Activated CD8-positive, alpha-beta T cell treated with anti-CD3 and anti-CD28 coated beads for 36 hours (primary cell): ENCODE results near the gene RFWD3. TPM values are rescaled to one million over a fixed set of nuclear protein-coding genes. Genes with fewer than 3 reads are reported as not detected.

ENCODE experiments used
- ATAC-seq: fragments of 200-7000 bp; cut with Tn5 transposase; one replicate; pipeline ENCODE4 v1.10.0; 2021; ENCODE audit warnings: mild to moderate bottlenecking, moderate library complexity
- CTCF ChIA-PET: fragments of 350-600 bp; sonication (Branson Sonifier 250); formaldehyde crosslinking; loops from one replicate; lab custom pipeline; 2021; ENCODE audit warnings: antibody characterized with exemption; lab: Charles Lee
- POLR2A ChIA-PET: fragments of 350-600 bp; sonication (Branson Sonifier 250); formaldehyde crosslinking; loops from one replicate; lab custom pipeline; 2021; ENCODE audit warnings: antibody characterized with exemption; lab: Charles Lee
- DNase-seq: peaks from one replicate; pipeline ENCODE4 v3.0.0-alpha.2; 2020
- H3K27ac Mint-ChIP-seq: one replicate; pipeline ENCODE4 v1.8.0; 2021; ENCODE audit warnings: mild to moderate bottlenecking, mixed read lengths
- H3K27me3 Mint-ChIP-seq: one replicate; pipeline ENCODE4 v1.8.0; 2021; ENCODE audit warnings: mixed read lengths
- H3K36me3 Mint-ChIP-seq: one replicate; pipeline ENCODE4 v1.8.0; 2021; ENCODE audit warnings: low read depth, mixed read lengths
- H3K4me1 Mint-ChIP-seq: one replicate; pipeline ENCODE4 v1.8.0; 2021; ENCODE audit warnings: low read depth, mixed read lengths
- H3K4me3 Mint-ChIP-seq: one replicate; pipeline ENCODE4 v1.8.0; 2021; ENCODE audit warnings: mild to moderate bottlenecking, moderate library complexity, mixed read lengths
- H3K9me3 Mint-ChIP-seq: one replicate; pipeline ENCODE4 v1.8.0; 2021; ENCODE audit warnings: mixed read lengths
- intact Hi-C: fragments of 100-400 bp; cut with micrococcal nuclease; formaldehyde crosslinking; loops from one replicate; pipeline ENCODE4 v1.10.0; 2022
- total RNA-seq, 2 experiments: library from RNA; stranded (reverse); gene quantifications; one replicate each; pipeline ENCODE4 v1.2.3, GENCODE V29; 2021
- TF ChIP-seq, protein P1 (sequence below): fragments of 200-600 bp; IDR thresholded peaks from one replicate; pipeline ENCODE4 v1.8.0; 2022; ENCODE audit warnings: antibody characterized with exemption, mild to moderate bottlenecking

RFWD3 gene
- total RNA-seq, 2 experiments from 2014 or later, result 96.5 to 99.8 TPM

- Mint-ChIP-seq H3K4me3 (no peak overlapping the region), H3K27ac (no peak overlapping the region), H3K36me3 (peaks cover 58% of the 10 kb centered on the region), H3K4me1 (peaks cover 9% of the 10 kb centered on the region), H3K27me3 (no peaks in the 10 kb centered on the region), H3K9me3 (no peaks in the 10 kb centered on the region)
- TF ChIP-seq, protein P1, sequence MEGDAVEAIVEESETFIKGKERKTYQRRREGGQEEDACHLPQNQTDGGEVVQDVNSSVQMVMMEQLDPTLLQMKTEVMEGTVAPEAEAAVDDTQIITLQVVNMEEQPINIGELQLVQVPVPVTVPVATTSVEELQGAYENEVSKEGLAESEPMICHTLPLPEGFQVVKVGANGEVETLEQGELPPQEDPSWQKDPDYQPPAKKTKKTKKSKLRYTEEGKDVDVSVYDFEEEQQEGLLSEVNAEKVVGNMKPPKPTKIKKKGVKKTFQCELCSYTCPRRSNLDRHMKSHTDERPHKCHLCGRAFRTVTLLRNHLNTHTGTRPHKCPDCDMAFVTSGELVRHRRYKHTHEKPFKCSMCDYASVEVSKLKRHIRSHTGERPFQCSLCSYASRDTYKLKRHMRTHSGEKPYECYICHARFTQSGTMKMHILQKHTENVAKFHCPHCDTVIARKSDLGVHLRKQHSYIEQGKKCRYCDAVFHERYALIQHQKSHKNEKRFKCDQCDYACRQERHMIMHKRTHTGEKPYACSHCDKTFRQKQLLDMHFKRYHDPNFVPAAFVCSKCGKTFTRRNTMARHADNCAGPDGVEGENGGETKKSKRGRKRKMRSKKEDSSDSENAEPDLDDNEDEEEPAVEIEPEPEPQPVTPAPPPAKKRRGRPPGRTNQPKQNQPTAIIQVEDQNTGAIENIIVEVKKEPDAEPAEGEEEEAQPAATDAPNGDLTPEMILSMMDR, result no peak
- ATAC-seq, result no peak
- DNase-seq, result no peak
- intact Hi-C loops, result no loop called here
- CTCF ChIA-PET, result interaction anchor here (1.2 kb wide), 1 partner anchor 19 kb away, joined by 3 read pairs; no protein-coding TSS in a partner anchor
- POLR2A ChIA-PET, result interaction anchor here (0.5 to 3.4 kb wide), 3 partner anchors 9 to 36 kb away, joined by 3 to 19 read pairs (median 5); partner anchors contain the start of genes MLKL and RFWD3
Observed at GRCh38 chr16:74691093-74691855, 24.6 kb upstream of the RFWD3 start.

GRCh38 chr16:74682556-74682955 lies 15.9 kb upstream of the RFWD3 start:
- TF ChIP-seq, protein P1, result no peak
- ChIA-PET POLR2A (no interaction called here), CTCF (no interaction called here)
- no peaks in the 10 kb centered on the region for H3K27me3 Mint-ChIP-seq
- peaks cover 2% of the 10 kb centered on the region for H3K4me1 Mint-ChIP-seq
- no peak overlapping the region for H3K4me3 Mint-ChIP-seq
- peaks cover 24% of the 10 kb centered on the region for H3K36me3 Mint-ChIP-seq
- no peak for ATAC-seq
- H3K9me3 Mint-ChIP-seq, result no peaks in the 10 kb centered on the region
- DNase-seq, result no peak
- no peak overlapping the region for H3K27ac Mint-ChIP-seq
- intact Hi-C loops, result no loop called here

DNA sequence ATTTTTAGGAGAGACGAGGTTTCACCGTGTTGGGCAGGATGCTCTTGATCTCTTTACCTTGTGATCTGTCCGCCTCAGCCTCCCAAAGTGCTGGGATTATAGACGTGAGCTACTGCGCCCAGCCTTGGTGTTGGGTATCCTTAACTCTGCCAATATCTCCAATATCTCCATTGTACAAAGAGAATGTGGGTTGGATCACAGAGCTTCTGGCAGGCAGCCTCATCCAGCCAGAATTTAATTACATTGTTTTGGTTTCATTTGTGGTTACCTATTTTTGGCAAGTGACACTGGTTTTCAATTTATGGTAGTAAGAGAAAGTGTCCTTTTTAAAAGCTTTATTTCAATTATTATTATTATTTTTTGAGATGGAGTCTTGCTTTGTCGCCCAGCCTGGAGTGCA lies 14.0 kb upstream of the RFWD3 start:
- Mint-ChIP-seq H3K36me3 (peaks cover 25% of the 10 kb centered on the region), H3K9me3 (no peaks in the 10 kb centered on the region), H3K4me3 (no peak overlapping the region), H3K27ac (no peak overlapping the region), H3K27me3 (no peaks in the 10 kb centered on the region), H3K4me1 (peaks cover 2% of the 10 kb centered on the region)
- POLR2A ChIA-PET, result interaction anchor here (1.2 to 2.9 kb wide), 3 partner anchors 14 to 23 kb away, joined by 3 to 24 read pairs (median 5); partner anchors contain the start of genes MLKL and RFWD3
- DNase-seq (no peak), ATAC-seq (no peak)
- intact Hi-C loops, result no loop called here
- TF ChIP-seq, protein P1, result no peak
- CTCF ChIA-PET, result interaction anchor here (1.2 kb wide), 1 partner anchor 83 kb away, joined by 3 read pairs; no protein-coding TSS in a partner anchor

DNA sequence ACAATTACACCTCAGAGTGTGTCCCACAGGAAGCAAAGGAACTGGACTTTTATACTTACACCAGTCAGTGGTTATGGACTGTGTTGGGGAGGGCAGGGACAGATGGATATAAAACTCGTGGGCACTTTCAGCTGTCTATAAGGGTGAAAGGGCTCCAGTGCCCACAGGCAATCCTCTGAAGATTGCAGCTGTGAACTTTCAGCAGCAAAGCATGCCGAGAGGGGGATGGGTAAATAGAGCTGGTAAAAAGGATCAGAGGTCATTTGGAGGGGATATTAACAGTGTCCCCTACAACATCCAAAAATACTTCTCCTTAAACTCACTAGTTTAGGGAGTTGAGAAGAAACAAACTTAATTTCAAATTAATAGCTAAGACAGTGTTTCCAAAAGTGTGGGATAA lies 13.3 kb upstream of the RFWD3 start:
- TF ChIP-seq, protein P1, result no peak
- POLR2A ChIA-PET, result interaction anchor here (1.2 to 2.9 kb wide), 3 partner anchors 13 to 22 kb away, joined by 3 to 24 read pairs (median 5); partner anchors contain the start of genes MLKL and RFWD3
- Mint-ChIP-seq H3K4me1 (peaks cover 2% of the 10 kb centered on the region), H3K27me3 (no peaks in the 10 kb centered on the region), H3K27ac (no peak overlapping the region), H3K36me3 (peaks cover 23% of the 10 kb centered on the region), H3K4me3 (no peak overlapping the region), H3K9me3 (no peaks in the 10 kb centered on the region)
- intact Hi-C loops, result no loop called here
- ATAC-seq (no peak), DNase-seq (no peak)
- CTCF ChIA-PET, result interaction anchor here (1.2 kb wide), 1 partner anchor 84 kb away, joined by 3 read pairs; no protein-coding TSS in a partner anchor

DNA sequence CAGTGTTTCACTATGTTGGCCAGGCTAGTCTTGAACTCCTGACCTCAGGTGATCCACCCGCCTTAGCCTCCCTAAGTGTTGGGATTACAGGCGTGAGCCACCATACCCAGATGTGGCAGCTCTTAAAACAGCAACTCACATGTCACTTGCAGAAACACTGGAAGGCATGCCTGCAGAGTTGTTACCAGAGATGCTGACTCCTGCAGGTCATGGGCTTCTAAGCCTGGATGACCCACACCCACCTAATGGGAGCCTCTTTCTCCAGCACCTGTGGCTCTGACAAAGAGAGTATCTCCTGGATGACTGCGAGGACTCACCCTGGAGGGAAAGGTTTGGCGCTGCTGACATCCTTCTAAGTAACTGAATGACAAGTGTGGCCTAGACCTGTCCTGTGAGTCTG lies 11.2 kb upstream of the RFWD3 start:
- TF ChIP-seq, protein P1, result no peak
- ATAC-seq, result no peak
- POLR2A ChIA-PET, result interaction anchor here (1.1 kb wide), 1 partner anchor 11 kb away, joined by 3 read pairs; the partner anchor contains the start of gene RFWD3
- DNase-seq, result no peak
- intact Hi-C loops, result no loop called here
- Mint-ChIP-seq H3K27ac (no peak overlapping the region), H3K4me3 (no peak overlapping the region), H3K36me3 (peaks cover 21% of the 10 kb centered on the region), H3K9me3 (no peaks in the 10 kb centered on the region), H3K4me1 (no peaks in the 10 kb centered on the region), H3K27me3 (no peaks in the 10 kb centered on the region)
- CTCF ChIA-PET, result no interaction called here
